Neural progenitor cell (in vitro differentiated cells): ENCODE results near the gene PRKCB. TPM values are rescaled to one million over a fixed set of nuclear protein-coding genes. Genes with fewer than 3 reads are reported as not detected.

ENCODE experiments used
- DNase-seq: peaks from one replicate; pipeline ENCODE4 v3.0.0-alpha.2; 2016; ENCODE audit warnings: low spot score
- H2AFZ ChIP-seq: fragments of 200-600 bp; sonication (generic); replicated peaks from 2 replicates; pipeline ENCODE4 v1.6.1; 2016; ENCODE audit warnings: antibody characterized with exemption
- H3F3A ChIP-seq: fragments of 200-600 bp; sonication (generic); 2 replicates; pipeline ENCODE4 v1.6.1; 2016; ENCODE audit warnings: antibody characterized with exemption, low read depth
- H3K27ac ChIP-seq: fragments of 200-600 bp; sonication (generic); 2 replicates; pipeline ENCODE4 v1.5.1; 2016; ENCODE audit warnings: mild to moderate bottlenecking
- H3K27me3 ChIP-seq: fragments of 200-600 bp; sonication (generic); 2 replicates; pipeline ENCODE4 v1.6.1; 2016; ENCODE audit warnings: mild to moderate bottlenecking, moderate library complexity
- H3K36me3 ChIP-seq: fragments of 200-600 bp; sonication (generic); 2 replicates; pipeline ENCODE4 v1.5.1; 2016
- H3K4me1 ChIP-seq: fragments of 200-600 bp; sonication (generic); 2 replicates; pipeline ENCODE4 v1.6.1; 2016; ENCODE audit warnings: mixed run types
- H3K4me2 ChIP-seq: fragments of 200-600 bp; sonication (generic); 2 replicates; pipeline ENCODE4 v1.6.1; 2016
- H3K4me3 ChIP-seq: fragments of 200-600 bp; sonication (generic); 2 replicates; pipeline ENCODE4 v1.5.1; 2016
- H3K79me2 ChIP-seq: fragments of 200-600 bp; sonication (generic); 2 replicates; pipeline ENCODE4 v1.6.1; 2016; ENCODE audit warnings: low read depth
- H3K9ac ChIP-seq: fragments of 200-600 bp; sonication (generic); 2 replicates; pipeline ENCODE4 v1.6.1; 2016
- H3K9me3 ChIP-seq: fragments of 200-600 bp; sonication (generic); 2 replicates; pipeline ENCODE4 v1.5.1; 2016; ENCODE audit warnings: low read depth
- H4K20me1 ChIP-seq: fragments of 200-600 bp; sonication (generic); 2 replicates; pipeline ENCODE4 v1.6.1; 2016; ENCODE audit warnings: low read depth
- H3K27ac Mint-ChIP-seq: 3 replicates; pipeline ENCODE4 v1.8.0; 2021; ENCODE audit warnings: mixed read lengths
- H3K27me3 Mint-ChIP-seq: 2 replicates; pipeline ENCODE4 v1.8.0; 2022; ENCODE audit warnings: low read depth, mild to moderate bottlenecking, inconsistent platforms, moderate library complexity, mixed read lengths; ENCODE audit not compliant: insufficient read depth
- H3K36me3 Mint-ChIP-seq: 3 replicates; pipeline ENCODE4 v1.8.0; 2021; ENCODE audit warnings: mixed read lengths
- H3K4me1 Mint-ChIP-seq: 3 replicates; pipeline ENCODE4 v1.8.0; 2021; ENCODE audit warnings: mixed read lengths
- H3K4me3 Mint-ChIP-seq: 3 replicates; pipeline ENCODE4 v1.8.0; 2021; ENCODE audit warnings: mild to moderate bottlenecking, moderate library complexity, mixed read lengths
- H3K9me3 Mint-ChIP-seq: 3 replicates; pipeline ENCODE4 v1.8.0; 2020; ENCODE audit warnings: mixed read lengths
- CTCF ChIP-seq: fragments of 200-600 bp; sonication (generic); IDR thresholded peaks from 2 replicates; pipeline ENCODE4 v1.5.1; 2017; ENCODE audit warnings: antibody characterized with exemption, mild to moderate bottlenecking
- EZH2 ChIP-seq: fragments of 200-600 bp; sonication (generic); IDR thresholded peaks from 2 replicates; pipeline ENCODE4 v1.6.1; 2017; ENCODE audit warnings: antibody characterized with exemption, mild to moderate bottlenecking, moderate library complexity
- EZH2phosphoT487 ChIP-seq: fragments of 200-600 bp; sonication (generic); IDR thresholded peaks from 2 replicates; pipeline ENCODE4 v1.6.1; 2017; ENCODE audit warnings: antibody characterized with exemption
- total RNA-seq: library from RNA; depleted of rRNA; stranded (reverse); fragments of >200 nt; gene quantifications from 2 replicates; pipeline ENCODE4 v1.2.3, GENCODE V29; 2015; ENCODE audit warnings: low replicate concordance

Gene PRKCB
- total RNA-seq, 1 donor from 2014 or later, result 9.5 TPM

- peaks cover 14% of the 10 kb centered on the region for H3K4me1 Mint-ChIP-seq
- Histone ChIP-seq H3K27ac (no peak overlapping the region), H3K4me2 (no peak overlapping the region), H3K9me3 (no peaks in the 10 kb centered on the region), H3K79me2 (no peaks in the 10 kb centered on the region), H3K9ac (no peak overlapping the region), H3K4me1 (no peaks in the 10 kb centered on the region), H3K27me3 (no peaks in the 10 kb centered on the region), H4K20me1 (no peaks in the 10 kb centered on the region), H2AFZ (no peak overlapping the region), H3F3A (no peaks in the 10 kb centered on the region), H3K36me3 (no peaks in the 10 kb centered on the region), H3K4me3 (no peak overlapping the region)
- no peak for DNase-seq
- TF ChIP-seq EZH2phosphoT487, result no peak
- no peak for TF ChIP-seq CTCF
- no peak for TF ChIP-seq EZH2
- no peak overlapping the region for H3K27ac Mint-ChIP-seq
- H3K27me3 Mint-ChIP-seq, result peaks cover 8% of the 10 kb centered on the region
- peaks cover 14% of the 10 kb centered on the region for H3K9me3 Mint-ChIP-seq
- H3K4me3 Mint-ChIP-seq, result no peak overlapping the region
- H3K36me3 Mint-ChIP-seq, result no peaks in the 10 kb centered on the region
Measured at GRCh38 chr16:24093049-24093448, 257.3 kb downstream of the PRKCB start.

GRCh38 chr16:24094660-24095059, 258.9 kb downstream of the PRKCB start:
- H2AFZ ChIP-seq, result no peak overlapping the region
- Mint-ChIP-seq H3K27ac (no peak overlapping the region), H3K9me3 (peaks cover 13% of the 10 kb centered on the region), H3K4me3 (no peak overlapping the region), H3K36me3 (no peaks in the 10 kb centered on the region), H3K4me1 (peaks cover 30% of the 10 kb centered on the region), H3K27me3 (peaks cover 8% of the 10 kb centered on the region)
- no peak for TF ChIP-seq EZH2phosphoT487
- TF ChIP-seq EZH2, result no peak
- TF ChIP-seq CTCF, result no peak
- no peaks in the 10 kb centered on the region for H3K27me3 ChIP-seq
- H3K9me3 ChIP-seq, result no peaks in the 10 kb centered on the region
- no peak overlapping the region for H3K9ac ChIP-seq
- no peaks in the 10 kb centered on the region for H3K79me2 ChIP-seq
- H4K20me1 ChIP-seq, result no peaks in the 10 kb centered on the region
- no peak for DNase-seq
- H3F3A ChIP-seq, result no peaks in the 10 kb centered on the region
- H3K4me1 ChIP-seq, result peaks cover 9% of the 10 kb centered on the region
- H3K36me3 ChIP-seq, result no peaks in the 10 kb centered on the region
- H3K4me3 ChIP-seq, result no peak overlapping the region
- no peak overlapping the region for H3K4me2 ChIP-seq
- H3K27ac ChIP-seq, result no peak overlapping the region

- Mint-ChIP-seq H3K4me1 (peaks cover 38% of the 10 kb centered on the region), H3K27me3 (peaks cover 11% of the 10 kb centered on the region), H3K9me3 (no peaks in the 10 kb centered on the region), H3K4me3 (no peak overlapping the region), H3K36me3 (no peaks in the 10 kb centered on the region), H3K27ac (no peak overlapping the region)
- Histone ChIP-seq H4K20me1 (no peaks in the 10 kb centered on the region), H3K9me3 (no peaks in the 10 kb centered on the region), H3K4me3 (no peak overlapping the region), H3K9ac (no peak overlapping the region), H3F3A (no peaks in the 10 kb centered on the region), H3K36me3 (no peaks in the 10 kb centered on the region), H3K79me2 (no peaks in the 10 kb centered on the region), H3K27me3 (no peaks in the 10 kb centered on the region), H2AFZ (no peak overlapping the region), H3K4me1 (peaks cover 9% of the 10 kb centered on the region), H3K4me2 (no peak overlapping the region), H3K27ac (no peak overlapping the region)
- DNase-seq, result no peak
- TF ChIP-seq CTCF (no peak), EZH2phosphoT487 (no peak), EZH2 (no peak)
Measured at GRCh38 chr16:24098896-24099295, 263.1 kb downstream of the PRKCB start.

GRCh38 chr16:24101431-24101830, 265.6 kb downstream of the PRKCB start:
- H3K4me2 ChIP-seq, result no peak overlapping the region
- no peaks in the 10 kb centered on the region for H3F3A ChIP-seq
- peaks cover 3% of the 10 kb centered on the region for H3K36me3 Mint-ChIP-seq
- no peak for TF ChIP-seq EZH2phosphoT487
- TF ChIP-seq CTCF, result no peak
- no peak for TF ChIP-seq EZH2
- H3K4me3 Mint-ChIP-seq, result no peak overlapping the region
- no peaks in the 10 kb centered on the region for H3K36me3 ChIP-seq
- no peak overlapping the region for H3K27ac Mint-ChIP-seq
- H3K79me2 ChIP-seq, result no peaks in the 10 kb centered on the region
- H3K27me3 ChIP-seq, result no peaks in the 10 kb centered on the region
- no peak for DNase-seq
- peaks cover 10% of the 10 kb centered on the region for H3K27me3 Mint-ChIP-seq
- H3K4me1 Mint-ChIP-seq, result peaks cover 36% of the 10 kb centered on the region
- H3K9me3 ChIP-seq, result no peaks in the 10 kb centered on the region
- H3K27ac ChIP-seq, result no peak overlapping the region
- H2AFZ ChIP-seq, result no peak overlapping the region
- no peaks in the 10 kb centered on the region for H3K9me3 Mint-ChIP-seq
- H4K20me1 ChIP-seq, result no peaks in the 10 kb centered on the region
- H3K4me3 ChIP-seq, result no peak overlapping the region
- H3K4me1 ChIP-seq, result peaks cover 9% of the 10 kb centered on the region
- no peak overlapping the region for H3K9ac ChIP-seq
